Measurements from ENCODE around the gene UXS1. TPM values are rescaled to one million over a fixed set of nuclear protein-coding genes. Genes with fewer than 3 reads are reported as not detected.

Gene UXS1
- polyA plus RNA-seq, 1 donor = 40.5 TPM

DNA sequence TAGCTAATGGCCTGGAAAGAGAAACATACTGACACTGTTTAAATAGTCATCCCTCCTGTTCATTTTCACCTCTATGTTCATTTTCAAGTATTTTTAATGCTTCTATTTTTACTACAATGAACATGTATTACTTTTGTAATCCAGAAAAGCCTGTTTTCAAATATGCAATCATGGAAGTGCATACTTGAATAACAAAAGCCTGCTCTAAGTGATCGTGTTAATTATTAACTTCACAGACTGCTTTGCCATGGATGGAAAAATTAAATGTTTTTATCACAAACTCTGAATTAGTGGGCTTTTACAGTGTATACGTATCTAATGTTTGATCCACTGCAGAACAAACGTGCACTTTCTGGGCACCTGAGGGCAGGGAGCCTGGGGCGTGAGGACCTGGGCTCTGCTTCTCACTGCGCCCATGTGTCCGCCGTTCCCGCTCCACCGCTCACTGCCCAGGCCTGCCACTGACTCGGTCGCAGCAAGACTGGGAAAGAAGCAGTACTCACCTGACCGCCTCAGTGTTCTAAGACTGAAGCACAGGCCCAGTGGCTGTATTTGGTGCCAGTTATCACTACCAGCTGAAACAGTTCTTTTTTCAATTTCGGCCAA is 80.6 kb downstream of the UXS1 start:
- DNase-seq (ENCODE audit: low read depth) = no peak

DNA sequence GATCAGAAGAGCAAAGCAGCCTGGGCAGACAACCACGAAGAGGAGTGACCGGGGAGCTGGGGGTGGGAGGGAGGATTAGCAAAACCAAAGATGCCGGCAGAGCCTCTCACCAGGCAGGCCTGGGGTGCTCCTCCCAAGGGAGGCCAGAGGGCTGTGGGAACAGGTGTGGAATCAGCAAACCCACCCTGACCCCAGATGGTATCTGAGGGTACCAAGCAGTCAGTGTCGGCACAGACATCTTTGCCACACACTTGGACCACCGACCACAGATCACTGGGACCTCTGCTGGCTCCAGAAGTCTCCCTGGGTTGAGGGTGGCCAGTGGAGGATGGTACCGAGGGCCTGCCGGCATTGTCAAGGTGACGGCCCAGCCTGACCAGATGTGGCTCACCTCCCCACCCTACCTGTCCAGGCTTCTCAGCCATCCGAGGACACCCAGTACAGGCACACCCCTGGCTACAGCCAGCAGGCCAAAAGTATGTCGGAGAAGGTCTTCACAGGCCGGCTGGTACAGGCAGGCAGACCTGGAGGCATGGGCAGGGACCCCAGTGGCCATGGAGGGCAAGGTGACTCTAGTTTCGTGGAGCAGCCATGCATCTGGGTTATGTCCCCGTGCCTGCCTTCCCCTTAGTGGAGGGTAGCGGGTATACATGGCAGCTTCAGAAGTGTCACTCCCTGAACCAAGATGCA is 82.1 kb downstream of the UXS1 start:
- DNase-seq (ENCODE audit: low read depth) = no peak

DNA sequence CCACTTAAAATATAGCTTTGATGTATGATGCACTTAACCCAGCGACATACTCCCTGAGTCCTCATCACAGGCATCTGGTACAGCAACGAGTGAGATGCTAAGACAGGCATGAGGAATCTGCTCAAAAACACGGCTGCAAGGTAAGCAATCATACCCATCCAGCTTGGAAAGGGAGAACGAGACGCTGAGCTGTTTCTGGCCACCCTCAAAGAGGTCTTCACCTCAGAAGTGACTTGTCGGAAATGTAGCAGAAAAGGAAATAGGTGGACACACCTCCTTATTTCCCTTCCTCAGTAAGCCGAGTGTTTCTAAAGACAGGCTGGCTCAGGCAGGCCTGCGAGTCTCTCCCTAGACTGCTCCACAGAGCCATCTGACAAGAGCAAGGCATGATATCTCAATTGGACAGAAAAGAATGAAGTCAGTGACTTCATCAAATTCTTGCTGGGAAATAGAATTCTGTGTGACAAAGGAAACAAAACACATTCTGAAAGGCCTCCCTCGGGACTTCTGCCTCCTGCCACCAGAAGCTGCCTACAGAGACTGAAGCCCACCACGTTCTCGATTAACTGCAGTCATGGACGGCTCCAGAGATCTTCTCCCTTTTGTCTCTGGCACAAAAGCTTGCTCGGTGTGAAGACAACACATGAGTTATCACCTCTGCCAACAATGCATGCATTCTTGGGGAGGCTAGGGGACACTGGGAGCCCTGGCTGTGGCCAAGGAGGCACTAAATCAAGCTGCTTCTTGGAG is 84.3 kb downstream of the UXS1 start:
- DNase-seq (ENCODE audit: low read depth) = no peak

DNA sequence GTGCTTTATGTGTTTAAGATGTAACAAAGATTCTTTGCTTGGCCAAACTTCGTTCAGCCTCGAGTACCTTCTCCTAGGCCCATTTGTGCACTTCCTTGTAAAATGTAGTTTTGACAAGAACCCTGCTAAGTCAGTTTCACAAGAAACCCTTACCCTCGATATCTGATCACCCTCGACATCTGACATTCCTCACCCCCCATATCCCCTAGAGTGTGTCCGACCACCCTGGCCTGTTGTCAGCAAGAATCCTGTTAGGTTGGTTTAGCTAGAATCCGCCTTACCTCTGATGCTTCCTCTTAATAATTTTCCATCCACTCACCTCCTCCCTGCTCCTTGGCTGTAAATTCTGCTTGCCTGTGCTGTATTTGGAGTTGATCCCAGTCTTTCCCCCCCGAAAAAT is 85.3 kb downstream of the UXS1 start:
- DNase-seq (ENCODE audit: low read depth) = no peak

DNA sequence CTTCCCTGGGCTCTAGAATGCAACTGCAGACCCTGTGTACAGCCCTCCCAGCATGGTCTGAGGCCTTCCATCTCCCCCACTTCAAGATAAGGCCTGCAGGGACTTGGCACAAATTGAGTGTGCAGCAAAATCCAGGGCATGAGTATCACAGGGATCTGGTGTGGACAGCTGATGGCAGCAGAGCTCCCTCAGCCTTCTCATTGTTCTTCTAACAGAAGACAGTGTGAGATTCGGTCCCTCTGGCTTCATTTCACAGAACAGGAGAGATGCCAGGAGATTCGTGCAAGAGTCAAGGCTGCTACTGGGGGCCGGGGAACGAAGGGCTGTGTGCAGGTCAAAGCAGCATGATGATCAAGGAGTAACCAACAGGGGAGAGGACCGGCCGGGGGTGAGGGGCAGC is 85.8 kb downstream of the UXS1 start:
- DNase-seq (ENCODE audit: low read depth) = no peak

DNA sequence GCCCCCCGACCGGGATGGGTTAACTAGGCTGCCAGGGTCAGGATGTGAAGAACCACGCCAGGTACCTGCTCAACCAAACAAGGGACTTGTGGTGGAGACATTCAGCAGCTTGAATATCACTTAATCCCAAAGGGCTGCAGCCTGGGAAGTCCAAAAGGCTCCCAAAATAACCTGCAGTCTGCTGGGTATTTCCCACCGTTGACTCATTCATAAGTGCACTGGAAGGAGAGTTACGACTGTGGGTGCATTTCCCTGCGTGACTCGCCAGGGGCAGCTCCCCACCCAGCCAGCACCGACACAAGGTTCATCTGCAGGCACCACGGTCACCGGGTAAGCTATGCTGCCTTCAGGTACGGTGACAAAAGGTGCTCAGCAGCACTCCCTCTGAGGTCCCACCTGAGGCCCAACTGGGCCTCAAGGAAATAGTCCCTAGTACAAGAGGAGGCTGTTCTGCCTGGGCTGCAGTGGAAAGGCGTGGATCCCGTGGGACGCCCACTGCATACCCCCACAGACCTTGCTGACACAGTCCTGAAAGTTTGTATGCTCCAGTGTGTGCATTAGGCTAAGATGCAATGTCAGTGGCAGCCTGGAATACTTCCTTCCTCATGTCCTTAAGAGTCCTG is 86.5 kb downstream of the UXS1 start:
- no peak for DNase-seq (ENCODE audit: low read depth)

DNA sequence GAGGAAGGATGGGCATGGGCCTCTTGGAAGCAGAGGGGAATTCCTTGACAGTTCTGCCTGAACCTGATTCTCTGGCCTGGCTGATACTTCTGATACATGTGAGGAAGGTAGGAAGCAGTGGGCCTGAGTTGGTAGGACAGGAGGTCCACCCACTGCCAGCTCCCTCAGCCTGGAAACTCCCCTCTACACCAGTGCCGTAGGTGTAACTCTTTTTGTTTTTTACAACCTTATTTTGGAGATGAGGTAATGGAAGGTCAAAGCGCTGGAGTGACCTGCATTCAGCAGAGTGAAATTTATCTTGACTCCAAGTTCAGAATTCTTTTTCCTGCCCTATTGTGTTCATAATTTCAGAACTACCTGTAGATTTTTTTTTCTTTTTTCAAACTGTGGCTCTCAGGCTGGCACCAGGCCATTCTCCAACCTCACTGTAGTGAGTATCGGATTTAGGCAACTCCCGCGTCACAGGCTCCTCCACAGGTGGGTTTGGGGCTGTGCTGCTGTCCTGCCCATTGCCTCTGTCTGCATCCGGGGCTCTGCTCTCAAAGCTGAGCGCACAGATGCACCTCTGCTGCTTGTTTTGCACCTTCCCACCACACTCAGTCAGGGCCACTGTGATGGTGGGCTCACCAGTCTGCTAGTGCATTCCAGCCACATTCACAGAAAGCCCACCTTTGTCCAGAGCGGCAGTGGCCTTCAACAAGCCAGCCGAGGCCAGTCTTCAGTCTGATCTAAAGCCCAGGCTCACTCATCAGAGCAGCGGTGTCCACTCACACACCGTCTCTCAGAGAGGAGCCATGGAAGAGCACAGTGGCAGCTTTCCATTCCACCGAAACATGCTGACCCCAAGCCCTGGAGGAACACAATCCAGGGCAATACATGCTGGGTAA is 87.2 kb downstream of the UXS1 start:
- no peak for DNase-seq (ENCODE audit: low read depth)

DNA sequence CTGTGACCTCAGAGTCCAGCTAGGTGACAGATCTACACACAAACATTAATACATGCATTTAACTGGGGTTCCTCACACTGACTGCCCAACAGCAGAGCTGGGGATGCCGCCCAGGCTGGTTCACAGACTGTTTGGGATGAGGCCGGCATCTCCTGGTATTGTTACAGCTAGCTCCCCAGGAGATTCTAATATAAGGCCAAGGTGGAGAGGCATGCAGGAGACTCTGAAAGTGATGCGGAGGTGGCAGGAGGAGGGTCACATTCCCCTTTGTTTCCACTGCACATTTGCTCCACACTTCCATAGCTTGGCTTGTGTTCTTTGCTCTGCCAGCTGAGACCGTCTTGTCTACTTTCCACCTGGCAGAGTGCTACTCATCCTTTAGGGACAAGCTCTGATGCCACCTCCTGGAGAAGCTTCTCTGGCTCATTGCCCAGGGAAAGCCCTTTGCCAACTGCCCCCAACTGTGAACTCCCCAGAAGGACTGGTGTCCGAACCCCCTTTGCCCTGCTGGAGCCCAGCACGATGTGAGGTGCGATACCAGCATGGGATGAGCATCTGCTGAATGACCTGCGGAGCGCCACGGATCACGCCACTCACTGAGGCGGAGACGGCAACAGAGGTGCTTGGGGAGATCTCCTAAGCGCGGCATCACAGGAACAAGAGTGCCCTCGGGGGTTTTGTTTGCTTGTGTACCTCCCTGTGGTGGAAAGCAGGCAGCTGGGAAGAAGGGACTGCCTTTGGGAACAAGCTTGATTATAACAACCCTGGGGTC is 88.8 kb downstream of the UXS1 start:
- no peak for DNase-seq (ENCODE audit: low read depth)

DNA sequence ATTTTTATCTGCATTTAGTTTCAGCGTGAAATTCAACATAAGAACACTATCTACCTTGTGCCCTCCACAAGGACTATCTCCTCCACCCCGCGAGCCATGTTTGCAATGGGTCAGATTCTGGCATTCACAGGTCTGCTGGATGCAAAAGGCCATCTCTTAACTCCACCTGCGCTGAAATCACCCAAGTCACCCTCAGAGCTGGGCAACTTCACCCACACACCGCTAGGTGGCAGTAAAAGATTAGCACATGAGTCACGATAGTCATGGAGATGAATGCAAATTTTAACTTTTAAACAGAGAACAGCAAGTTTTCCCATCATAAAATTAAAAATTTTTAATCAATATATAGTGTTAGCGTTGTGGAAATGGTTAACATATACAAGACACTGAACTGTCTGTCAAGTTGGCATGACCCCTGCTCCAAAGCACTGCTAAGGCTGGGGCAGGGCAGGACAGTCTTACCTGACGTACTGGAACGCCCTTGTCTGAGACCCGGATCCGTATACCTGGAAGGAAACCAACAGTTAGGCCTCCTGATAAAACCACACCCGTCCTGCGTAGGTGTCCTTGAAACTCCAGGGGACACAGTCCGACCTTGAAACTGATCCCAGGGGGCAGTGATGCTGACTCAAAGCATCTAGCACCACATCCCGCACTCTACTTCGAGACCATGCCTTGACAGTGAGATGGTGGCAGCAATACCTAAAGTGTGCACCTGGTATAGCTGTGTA is 89.6 kb downstream of the UXS1 start:
- peak; percentile 35 for DNase-seq (ENCODE audit: low read depth)

DNA sequence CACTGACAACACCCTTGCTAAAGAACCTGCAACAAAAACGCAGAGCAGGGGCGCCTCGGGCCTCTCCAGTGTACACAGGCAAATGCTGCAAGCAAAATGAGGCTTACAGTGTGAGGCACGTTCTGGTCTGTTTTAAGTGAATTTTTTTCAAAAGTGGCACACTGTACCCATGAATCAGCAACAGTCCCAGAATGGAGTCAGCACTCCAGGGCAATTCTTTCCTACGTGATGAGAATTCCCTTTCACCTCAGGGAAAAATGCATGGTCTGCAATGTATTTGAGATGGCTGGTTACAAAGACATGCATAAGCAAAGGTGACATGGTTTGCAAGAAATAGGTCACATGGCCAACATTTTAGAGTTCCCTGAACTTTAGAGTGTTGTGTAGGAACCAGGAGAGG is 94.4 kb downstream of the UXS1 start:
- DNase-seq (ENCODE audit: low read depth) = no peak

DNA sequence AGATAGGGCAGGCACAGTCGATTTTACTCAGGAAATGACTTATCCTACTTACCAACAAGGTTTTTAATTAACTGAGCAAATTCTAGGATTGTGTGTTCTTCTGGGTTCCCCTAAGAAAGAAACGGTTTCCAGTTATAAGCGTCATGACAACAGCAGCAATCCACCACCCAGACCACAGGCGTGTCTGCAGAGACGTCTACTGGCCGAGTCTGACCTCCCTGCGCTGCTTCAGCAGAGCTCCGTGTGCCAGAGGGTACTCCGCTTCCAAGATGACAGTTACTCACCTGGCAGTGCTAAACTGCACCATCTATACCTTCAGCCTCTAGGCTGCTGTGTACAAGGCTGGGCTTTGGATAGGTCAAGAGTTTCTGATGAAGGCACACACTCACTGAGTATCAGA is 95.4 kb downstream of the UXS1 start:
- no peak for DNase-seq (ENCODE audit: low read depth)

DNA sequence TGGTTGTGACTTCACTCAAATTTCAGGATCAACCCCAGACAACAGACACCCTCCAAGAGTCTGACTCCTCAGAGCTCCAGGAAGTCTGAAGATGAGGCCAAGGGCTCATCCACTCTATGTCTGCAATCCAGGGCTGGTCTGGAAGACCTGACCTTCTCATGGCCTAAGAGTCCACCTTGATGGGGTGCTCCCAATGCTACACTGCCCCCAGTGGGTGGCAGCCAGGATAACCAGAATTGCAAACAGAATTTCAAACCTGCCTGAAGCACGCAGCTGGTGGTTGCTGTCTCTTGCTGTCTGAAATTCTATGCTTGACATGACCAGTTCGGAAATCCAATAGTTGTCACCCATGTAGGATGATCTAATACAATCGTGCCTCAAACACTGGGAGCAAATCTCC is 96.0 kb downstream of the UXS1 start:
- no peak for DNase-seq (ENCODE audit: low read depth)

DNA sequence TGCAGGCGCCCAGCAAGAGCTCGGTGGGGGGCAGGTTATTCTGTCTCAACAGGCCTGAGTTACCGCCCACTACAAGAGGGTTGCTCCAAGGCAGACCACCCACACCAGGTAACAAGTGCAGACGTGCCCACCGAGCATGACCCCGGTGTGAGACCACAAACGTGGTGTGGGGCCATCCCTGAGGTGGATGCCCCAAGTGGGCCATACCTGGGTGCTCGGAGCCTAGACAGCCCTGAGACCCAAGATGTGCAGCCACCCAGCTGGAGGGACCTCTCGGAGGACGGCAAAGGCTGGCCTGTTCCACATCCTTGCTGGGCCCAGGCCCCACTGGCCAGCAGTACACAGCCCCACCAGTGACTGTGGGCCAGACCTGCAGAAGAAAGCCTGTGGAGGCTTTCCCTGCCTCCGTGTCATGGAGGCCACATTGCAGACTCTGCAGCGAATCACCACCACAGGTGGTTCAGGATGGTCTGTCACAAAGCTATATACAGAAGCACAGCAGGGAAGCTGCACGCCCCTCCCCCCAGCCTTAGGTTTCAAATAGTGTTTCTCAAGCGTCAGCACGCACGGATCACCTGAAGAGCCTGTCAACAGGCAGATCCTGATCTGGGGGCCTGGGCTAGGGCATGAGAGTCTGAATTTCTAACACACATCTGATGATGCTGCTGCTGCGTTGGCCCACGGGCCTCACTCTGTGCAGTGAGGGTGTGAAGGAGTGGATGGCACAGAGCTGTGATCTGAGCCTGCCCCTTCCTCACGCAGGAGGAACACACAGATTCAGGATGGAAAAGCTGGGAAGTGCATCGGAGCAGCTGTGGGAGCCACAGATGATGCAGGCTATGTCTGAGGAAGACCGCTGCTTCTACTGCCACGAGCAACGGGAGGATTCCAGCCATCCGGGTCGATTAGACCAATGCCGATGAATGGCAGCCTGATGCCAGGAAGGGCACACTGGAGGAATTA is 96.8 kb downstream of the UXS1 start:
- no peak for DNase-seq (ENCODE audit: low read depth)

DNA sequence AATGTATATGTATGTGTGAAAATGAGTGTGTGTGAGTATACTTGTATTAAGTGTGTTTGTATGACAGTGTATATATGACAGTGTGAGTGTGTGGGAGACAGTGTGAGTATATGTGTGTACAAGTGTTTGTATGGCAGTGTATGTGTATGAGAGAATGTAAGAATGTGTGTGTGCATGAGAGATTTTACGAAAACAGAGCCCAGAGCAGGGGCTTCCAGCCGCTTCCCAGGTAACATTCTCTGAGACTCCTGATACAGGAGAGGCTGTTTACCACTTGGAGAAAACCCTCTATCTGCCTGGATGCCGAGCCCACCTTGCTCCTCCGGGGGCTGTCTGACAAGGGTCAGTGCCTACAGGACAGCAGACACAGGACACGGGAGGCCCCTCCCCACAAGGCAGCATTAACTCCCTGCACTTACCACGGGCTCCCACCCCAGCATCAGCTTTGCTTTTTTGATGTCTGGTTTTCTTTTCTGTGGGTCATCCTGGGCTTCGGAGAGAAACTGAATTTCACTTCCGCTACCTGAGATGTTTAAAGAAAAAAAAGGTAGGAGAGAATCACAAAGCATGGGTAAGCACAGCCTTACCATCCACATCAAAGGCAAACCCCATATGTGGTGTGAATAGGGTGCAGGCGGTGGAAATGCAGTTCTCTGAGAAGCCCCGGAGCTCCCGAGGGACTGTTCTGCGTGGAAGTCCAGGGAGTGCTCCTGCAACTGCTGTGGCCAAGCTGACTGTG is 97.6 kb downstream of the UXS1 start:
- DNase-seq (ENCODE audit: low read depth) = no peak

DNA sequence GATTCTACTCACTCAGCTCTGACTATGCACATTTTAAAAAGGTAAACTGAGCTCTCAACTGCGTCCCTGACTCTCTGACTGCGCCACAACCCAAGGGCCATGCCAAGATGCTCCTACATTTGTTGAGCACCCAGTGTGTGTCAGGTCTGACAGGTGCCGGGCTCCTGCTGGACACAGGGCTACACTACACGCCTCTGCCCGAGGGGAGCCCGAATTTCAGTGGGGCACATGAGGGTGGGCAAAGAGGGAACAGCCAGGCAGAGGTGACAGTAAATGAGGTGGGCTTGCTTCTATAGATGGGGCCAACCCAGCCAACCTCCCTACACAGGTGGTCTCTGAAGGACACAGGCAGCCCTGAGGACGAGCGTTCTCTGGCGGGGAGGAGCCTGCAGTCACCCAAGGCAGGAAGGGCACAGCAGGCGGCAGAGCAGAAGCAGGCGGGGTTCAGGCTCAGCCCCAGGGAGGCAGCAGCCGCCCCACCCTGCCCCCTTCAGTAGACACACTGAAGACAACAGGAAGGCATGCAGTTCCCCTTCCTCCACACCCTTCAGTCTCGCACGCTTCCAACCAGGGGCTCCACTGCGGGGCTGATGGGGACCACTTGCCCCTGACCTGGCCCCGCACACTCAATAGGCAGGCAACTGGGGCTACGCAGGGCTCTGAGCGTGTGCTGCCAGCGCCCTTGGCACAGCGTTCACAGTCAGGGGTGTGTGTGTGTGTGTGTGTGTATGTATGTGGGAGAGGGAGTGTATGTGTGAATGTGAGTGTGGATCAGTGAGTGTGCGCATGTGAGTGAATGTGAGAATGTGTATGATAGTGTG is 98.4 kb downstream of the UXS1 start:
- no peak for DNase-seq (ENCODE audit: low read depth)

DNA sequence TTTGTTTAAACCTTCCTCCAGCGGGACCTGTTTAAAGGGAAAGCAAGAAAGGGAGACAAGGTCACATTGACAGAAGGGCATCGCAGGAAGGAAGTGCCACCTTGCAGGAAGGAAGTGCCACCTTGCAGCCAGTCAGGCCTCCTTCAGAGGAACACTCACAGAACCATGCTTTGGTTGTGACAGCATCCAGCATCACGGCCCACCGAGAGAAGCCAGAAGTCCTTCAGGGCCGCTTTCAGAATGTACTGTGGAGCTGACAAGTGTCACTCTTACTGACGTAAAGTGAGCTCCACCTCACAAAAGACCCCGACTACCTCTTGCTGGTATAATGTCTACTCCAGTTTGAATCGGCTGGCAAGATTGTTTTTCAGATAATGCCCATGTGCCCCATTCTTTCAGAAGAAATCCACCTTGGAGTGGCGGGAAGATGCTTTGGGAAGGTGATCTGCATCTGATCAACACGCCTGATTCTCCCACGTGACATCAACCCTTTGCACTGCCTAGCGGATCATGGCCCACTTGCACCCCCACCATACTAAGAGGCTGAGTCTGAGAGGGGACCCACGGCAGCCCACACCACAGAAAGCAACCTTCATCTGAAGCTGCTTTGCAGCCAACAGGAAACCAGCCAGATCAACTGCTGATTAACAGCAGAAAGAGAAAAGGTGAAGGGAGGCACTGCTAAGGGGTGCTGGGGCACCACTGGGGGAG is 99.8 kb downstream of the UXS1 start:
- DNase-seq (ENCODE audit: low read depth) = no peak

Measured in forelimb muscle (tissue), 1 donor.